ENCODE results near the gene RALGPS1.

GRCh38 chr9:127159949-127160610 lies 245.5 kb downstream of the RALGPS1 start:
- TF ChIP-seq, protein P1, sequence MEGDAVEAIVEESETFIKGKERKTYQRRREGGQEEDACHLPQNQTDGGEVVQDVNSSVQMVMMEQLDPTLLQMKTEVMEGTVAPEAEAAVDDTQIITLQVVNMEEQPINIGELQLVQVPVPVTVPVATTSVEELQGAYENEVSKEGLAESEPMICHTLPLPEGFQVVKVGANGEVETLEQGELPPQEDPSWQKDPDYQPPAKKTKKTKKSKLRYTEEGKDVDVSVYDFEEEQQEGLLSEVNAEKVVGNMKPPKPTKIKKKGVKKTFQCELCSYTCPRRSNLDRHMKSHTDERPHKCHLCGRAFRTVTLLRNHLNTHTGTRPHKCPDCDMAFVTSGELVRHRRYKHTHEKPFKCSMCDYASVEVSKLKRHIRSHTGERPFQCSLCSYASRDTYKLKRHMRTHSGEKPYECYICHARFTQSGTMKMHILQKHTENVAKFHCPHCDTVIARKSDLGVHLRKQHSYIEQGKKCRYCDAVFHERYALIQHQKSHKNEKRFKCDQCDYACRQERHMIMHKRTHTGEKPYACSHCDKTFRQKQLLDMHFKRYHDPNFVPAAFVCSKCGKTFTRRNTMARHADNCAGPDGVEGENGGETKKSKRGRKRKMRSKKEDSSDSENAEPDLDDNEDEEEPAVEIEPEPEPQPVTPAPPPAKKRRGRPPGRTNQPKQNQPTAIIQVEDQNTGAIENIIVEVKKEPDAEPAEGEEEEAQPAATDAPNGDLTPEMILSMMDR (IDR thresholded peaks at IDR 0.05), result no peak
- TF ChIP-seq EP300 (IDR thresholded peaks at IDR 0.05) (no peak), POLR2AphosphoS5 (IDR thresholded peaks at IDR 0.05) (no peak)

Measured in sigmoid colon (tissue), 4 donors.